Fibroblast of pulmonary artery (primary cell): ENCODE measurements around the gene TEX13B.
A peak's percentile ranks its signal among the peaks of the same experiment; 100 is the strongest.

Experiments
- DNase-seq: peaks from one replicate; pipeline ENCODE4 v3.0.0-alpha.2; 2010; ENCODE audit warnings: low read depth
- H3K4me3 ChIP-seq: replicated peaks from 2 replicates; pipeline ENCODE4 v1.5.1; 2011; ENCODE audit warnings: low read depth, mild to moderate bottlenecking, control low read depth, low read length, moderate library complexity
- CTCF ChIP-seq: IDR thresholded peaks from 2 replicates; pipeline ENCODE4 v1.5.1; 2011; ENCODE audit warnings: mild to moderate bottlenecking, control low read depth, low read length, inconsistent platforms; ENCODE audit errors: missing control alignments

The TEX13B gene

GRCh38 chrX:107940095-107940494 lies 42.1 kb downstream of the TEX13B start:
- no peak for TF ChIP-seq CTCF
- H3K4me3 ChIP-seq = no peak overlapping the region

GRCh38 chrX:107936434-107936730 lies 45.8 kb downstream of the TEX13B start:
- TF ChIP-seq CTCF = no peak
- H3K4me3 ChIP-seq = no peak overlapping the region
- no peak for DNase-seq

More at GRCh38 chrX:107940095-107940494, 42.1 kb downstream of the TEX13B start:
- DNase-seq = no peak

- H3K4me3 ChIP-seq = peak overlapping the region; percentile 45
- no peak for TF ChIP-seq CTCF
- peak; percentile 7 for DNase-seq
Observed at GRCh38 chrX:107935664-107936433, 46.3 kb downstream of the TEX13B start.

GRCh38 chrX:107935200-107935599 lies 47.0 kb downstream of the TEX13B start:
- H3K4me3 ChIP-seq = no peak overlapping the region
- no peak for TF ChIP-seq CTCF
- DNase-seq = peak; percentile 45

- no peak for DNase-seq
- TF ChIP-seq CTCF = no peak
- H3K4me3 ChIP-seq = no peak overlapping the region
Observed at GRCh38 chrX:107934262-107934661, 47.9 kb downstream of the TEX13B start.
